SK-N-SH treated with all-trans-retinoic acid at 6 μM for 48 hours (cell line): ENCODE data around the gene RASEF.

Experiments
- ATAC-seq: fragments of 200-7000 bp; cut with Tn5 transposase; 3 replicates; pipeline ENCODE4 v1.9.1; 2020; ENCODE audit warnings: mild to moderate bottlenecking, moderate library complexity
- ARNTL ChIP-seq: fragments of 450-650 bp; formaldehyde crosslinking; IDR thresholded peaks from 2 replicates; pipeline ENCODE4 v1.5.0; 2020; ENCODE audit warnings: low read depth, mild to moderate bottlenecking, moderate library complexity, borderline replicate concordance
- BACH2 ChIP-seq: fragments of 250-450 bp; sonication (Bioruptor Pico); IDR thresholded peaks from 2 replicates; pipeline ENCODE4 v1.9.0; 2021; ENCODE audit warnings: mild to moderate bottlenecking, borderline replicate concordance
- CSDC2 ChIP-seq: fragments of 250-450 bp; sonication (Bioruptor Pico); IDR thresholded peaks from 2 replicates; pipeline ENCODE4 v1.5.0; 2020; ENCODE audit warnings: mild to moderate bottlenecking, moderate library complexity
- GLIS3 ChIP-seq: fragments of 250-450 bp; sonication (Bioruptor Pico); IDR thresholded peaks from 2 replicates; pipeline ENCODE4 v1.5.0; 2020; ENCODE audit warnings: mild to moderate bottlenecking, moderate library complexity
- OSR1 ChIP-seq: fragments of 250-450 bp; sonication (Bioruptor Pico); IDR thresholded peaks from 2 replicates; pipeline ENCODE4 v1.8.0; 2022; ENCODE audit warnings: moderate library complexity, mild to moderate bottlenecking, inconsistent platforms
- PPARA ChIP-seq: fragments of 250-450 bp; sonication (Bioruptor Pico); IDR thresholded peaks from 2 replicates; pipeline ENCODE4 v1.5.0; 2020; ENCODE audit warnings: mild to moderate bottlenecking, borderline replicate concordance
- SNAI2 ChIP-seq: fragments of 250-450 bp; sonication (Bioruptor Pico); IDR thresholded peaks from 2 replicates; pipeline ENCODE4 v1.5.0; 2020; ENCODE audit warnings: mild to moderate bottlenecking, moderate library complexity
- ZFP3 ChIP-seq: fragments of 250-450 bp; sonication (Bioruptor Pico); IDR thresholded peaks from 2 replicates; pipeline ENCODE4 v1.5.0; 2020; ENCODE audit warnings: mild to moderate bottlenecking, moderate library complexity
- ZFP30 ChIP-seq: fragments of 450-650 bp; formaldehyde crosslinking; IDR thresholded peaks from 2 replicates; pipeline ENCODE4 v1.5.0; 2022; ENCODE audit warnings: mild to moderate bottlenecking, moderate library complexity
- ZNF565 ChIP-seq: fragments of 450-650 bp; formaldehyde crosslinking; conservative IDR thresholded peaks from 2 replicates; pipeline ENCODE4 v1.5.0; 2020; ENCODE audit warnings: low read depth, mild to moderate bottlenecking, moderate library complexity
- ZNF70 ChIP-seq: fragments of 450-650 bp; formaldehyde crosslinking; IDR thresholded peaks from 2 replicates; pipeline ENCODE4 v1.5.0; 2020; ENCODE audit warnings: mild to moderate bottlenecking, moderate library complexity
- ZNF8 ChIP-seq: fragments of 450-650 bp; formaldehyde crosslinking; IDR thresholded peaks from 2 replicates; pipeline ENCODE4 v1.5.0; 2020; ENCODE audit warnings: mild to moderate bottlenecking, moderate library complexity
- TF ChIP-seq, protein P1 (sequence below): fragments of 250-450 bp; sonication (Bioruptor Pico); IDR thresholded peaks from 2 replicates; pipeline ENCODE4 v1.5.0; 2020; ENCODE audit warnings: mild to moderate bottlenecking, moderate library complexity
- TF ChIP-seq, protein P2 (sequence below): fragments of 250-450 bp; sonication (Bioruptor Pico); IDR thresholded peaks from 2 replicates; pipeline ENCODE4 v1.8.0; 2021; ENCODE audit warnings: low read depth, mild to moderate bottlenecking, moderate library complexity, borderline replicate concordance
- TF ChIP-seq, protein P3 (sequence below): fragments of 250-450 bp; sonication (Bioruptor Pico); IDR thresholded peaks from 2 replicates; pipeline ENCODE4 v1.8.0; 2020; ENCODE audit warnings: mild to moderate bottlenecking, moderate library complexity, borderline replicate concordance
- TF ChIP-seq, protein P4 (sequence below): fragments of 250-450 bp; sonication (Bioruptor Pico); IDR thresholded peaks from 2 replicates; pipeline ENCODE4 v1.5.1; 2020; ENCODE audit warnings: low read depth, mild to moderate bottlenecking, moderate library complexity
- TF ChIP-seq, protein P5 (sequence below): fragments of 250-450 bp; sonication (Bioruptor Pico); IDR thresholded peaks from 2 replicates; pipeline ENCODE4 v1.5.1; 2021; ENCODE audit warnings: mild to moderate bottlenecking, moderate library complexity

The RASEF gene

DNA sequence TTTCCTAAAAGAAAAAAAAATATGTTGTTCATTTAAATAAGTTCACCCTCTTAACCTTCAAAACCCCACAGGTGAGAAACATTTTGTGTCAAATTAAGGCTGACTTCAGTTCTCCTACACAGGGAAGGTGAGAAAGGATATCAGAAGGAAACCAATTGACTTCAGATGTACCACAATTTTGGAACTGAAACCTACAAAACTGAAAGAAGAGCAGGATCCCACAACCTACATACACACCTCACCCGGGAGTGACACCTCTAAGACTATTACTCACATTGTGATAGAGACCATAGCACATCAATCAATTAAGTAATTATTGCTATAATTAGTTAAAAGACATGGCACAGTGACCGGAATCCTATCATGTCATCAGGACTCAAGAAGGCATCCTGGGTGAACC lies 47.0 kb downstream of the RASEF start:
- no peak for ATAC-seq
- TF ChIP-seq BACH2 (no peak), OSR1 (CRISPR knock-in tag) (no peak), CSDC2 (no peak), ZFP3 (CRISPR knock-in tag) (no peak), ZNF8 (no peak), PPARA (CRISPR knock-in tag) (no peak), ZFP30 (no peak), SNAI2 (no peak), ARNTL (CRISPR knock-in tag) (no peak), GLIS3 (CRISPR knock-in tag) (no peak)
- TF ChIP-seq, protein P1, sequence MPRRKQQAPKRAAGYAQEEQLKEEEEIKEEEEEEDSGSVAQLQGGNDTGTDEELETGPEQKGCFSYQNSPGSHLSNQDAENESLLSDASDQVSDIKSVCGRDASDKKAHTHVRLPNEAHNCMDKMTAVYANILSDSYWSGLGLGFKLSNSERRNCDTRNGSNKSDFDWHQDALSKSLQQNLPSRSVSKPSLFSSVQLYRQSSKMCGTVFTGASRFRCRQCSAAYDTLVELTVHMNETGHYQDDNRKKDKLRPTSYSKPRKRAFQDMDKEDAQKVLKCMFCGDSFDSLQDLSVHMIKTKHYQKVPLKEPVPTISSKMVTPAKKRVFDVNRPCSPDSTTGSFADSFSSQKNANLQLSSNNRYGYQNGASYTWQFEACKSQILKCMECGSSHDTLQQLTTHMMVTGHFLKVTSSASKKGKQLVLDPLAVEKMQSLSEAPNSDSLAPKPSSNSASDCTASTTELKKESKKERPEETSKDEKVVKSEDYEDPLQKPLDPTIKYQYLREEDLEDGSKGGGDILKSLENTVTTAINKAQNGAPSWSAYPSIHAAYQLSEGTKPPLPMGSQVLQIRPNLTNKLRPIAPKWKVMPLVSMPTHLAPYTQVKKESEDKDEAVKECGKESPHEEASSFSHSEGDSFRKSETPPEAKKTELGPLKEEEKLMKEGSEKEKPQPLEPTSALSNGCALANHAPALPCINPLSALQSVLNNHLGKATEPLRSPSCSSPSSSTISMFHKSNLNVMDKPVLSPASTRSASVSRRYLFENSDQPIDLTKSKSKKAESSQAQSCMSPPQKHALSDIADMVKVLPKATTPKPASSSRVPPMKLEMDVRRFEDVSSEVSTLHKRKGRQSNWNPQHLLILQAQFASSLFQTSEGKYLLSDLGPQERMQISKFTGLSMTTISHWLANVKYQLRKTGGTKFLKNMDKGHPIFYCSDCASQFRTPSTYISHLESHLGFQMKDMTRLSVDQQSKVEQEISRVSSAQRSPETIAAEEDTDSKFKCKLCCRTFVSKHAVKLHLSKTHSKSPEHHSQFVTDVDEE (CRISPR knock-in tag) = no peak
- TF ChIP-seq, protein P2, sequence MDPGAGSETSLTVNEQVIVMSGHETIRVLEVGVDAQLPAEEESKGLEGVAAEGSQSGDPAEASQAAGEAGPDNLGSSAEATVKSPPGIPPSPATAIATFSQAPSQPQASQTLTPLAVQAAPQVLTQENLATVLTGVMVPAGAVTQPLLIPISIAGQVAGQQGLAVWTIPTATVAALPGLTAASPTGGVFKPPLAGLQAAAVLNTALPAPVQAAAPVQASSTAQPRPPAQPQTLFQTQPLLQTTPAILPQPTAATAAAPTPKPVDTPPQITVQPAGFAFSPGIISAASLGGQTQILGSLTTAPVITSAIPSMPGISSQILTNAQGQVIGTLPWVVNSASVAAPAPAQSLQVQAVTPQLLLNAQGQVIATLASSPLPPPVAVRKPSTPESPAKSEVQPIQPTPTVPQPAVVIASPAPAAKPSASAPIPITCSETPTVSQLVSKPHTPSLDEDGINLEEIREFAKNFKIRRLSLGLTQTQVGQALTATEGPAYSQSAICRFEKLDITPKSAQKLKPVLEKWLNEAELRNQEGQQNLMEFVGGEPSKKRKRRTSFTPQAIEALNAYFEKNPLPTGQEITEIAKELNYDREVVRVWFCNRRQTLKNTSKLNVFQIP = no peak
- TF ChIP-seq, protein P3, sequence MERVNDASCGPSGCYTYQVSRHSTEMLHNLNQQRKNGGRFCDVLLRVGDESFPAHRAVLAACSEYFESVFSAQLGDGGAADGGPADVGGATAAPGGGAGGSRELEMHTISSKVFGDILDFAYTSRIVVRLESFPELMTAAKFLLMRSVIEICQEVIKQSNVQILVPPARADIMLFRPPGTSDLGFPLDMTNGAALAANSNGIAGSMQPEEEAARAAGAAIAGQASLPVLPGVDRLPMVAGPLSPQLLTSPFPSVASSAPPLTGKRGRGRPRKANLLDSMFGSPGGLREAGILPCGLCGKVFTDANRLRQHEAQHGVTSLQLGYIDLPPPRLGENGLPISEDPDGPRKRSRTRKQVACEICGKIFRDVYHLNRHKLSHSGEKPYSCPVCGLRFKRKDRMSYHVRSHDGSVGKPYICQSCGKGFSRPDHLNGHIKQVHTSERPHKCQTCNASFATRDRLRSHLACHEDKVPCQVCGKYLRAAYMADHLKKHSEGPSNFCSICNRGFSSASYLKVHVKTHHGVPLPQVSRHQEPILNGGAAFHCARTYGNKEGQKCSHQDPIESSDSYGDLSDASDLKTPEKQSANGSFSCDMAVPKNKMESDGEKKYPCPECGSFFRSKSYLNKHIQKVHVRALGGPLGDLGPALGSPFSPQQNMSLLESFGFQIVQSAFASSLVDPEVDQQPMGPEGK (CRISPR knock-in tag) = no peak
- TF ChIP-seq, protein P4, sequence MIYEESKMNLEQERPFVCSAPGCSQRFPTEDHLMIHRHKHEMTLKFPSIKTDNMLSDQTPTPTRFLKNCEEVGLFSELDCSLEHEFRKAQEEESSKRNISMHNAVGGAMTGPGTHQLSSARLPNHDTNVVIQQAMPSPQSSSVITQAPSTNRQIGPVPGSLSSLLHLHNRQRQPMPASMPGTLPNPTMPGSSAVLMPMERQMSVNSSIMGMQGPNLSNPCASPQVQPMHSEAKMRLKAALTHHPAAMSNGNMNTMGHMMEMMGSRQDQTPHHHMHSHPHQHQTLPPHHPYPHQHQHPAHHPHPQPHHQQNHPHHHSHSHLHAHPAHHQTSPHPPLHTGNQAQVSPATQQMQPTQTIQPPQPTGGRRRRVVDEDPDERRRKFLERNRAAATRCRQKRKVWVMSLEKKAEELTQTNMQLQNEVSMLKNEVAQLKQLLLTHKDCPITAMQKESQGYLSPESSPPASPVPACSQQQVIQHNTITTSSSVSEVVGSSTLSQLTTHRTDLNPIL (CRISPR knock-in tag) = no peak
- TF ChIP-seq, all 23 proteins: peak for 0

DNA sequence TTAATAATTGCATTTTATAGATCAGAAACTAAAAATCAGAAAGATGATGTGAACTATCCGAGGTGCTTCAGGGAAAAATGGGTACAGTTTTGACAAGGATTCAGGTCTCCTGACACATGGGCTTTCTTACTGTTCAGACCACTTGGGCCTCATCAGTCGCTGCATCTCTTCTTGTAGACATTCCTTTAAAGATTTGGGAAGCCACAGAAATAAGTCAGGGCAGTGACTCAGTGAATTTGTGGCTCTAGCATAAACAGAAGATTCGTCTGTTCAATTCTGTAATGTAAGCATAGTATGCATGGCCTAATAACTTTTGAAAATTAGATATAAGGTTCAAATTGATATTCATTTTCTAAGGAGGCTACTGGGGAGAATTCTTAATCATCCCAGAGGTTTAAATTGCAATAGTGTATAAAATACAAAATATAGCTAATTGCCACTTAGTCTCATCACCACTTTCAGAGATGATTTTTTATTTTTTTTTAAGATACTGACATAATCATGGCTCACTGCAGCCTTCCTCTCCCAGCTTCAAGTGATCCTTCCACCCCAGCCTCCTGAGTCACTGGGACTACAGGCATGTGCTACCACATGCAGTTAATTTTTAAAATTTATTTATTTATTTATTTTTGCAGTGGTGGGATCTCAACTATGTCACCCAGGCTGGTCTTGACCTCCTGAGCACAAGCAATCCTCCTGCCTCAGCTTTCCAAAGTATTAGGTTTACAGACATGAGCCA lies 48.9 kb downstream of the RASEF start:
- ATAC-seq = no peak
- TF ChIP-seq, protein P5, sequence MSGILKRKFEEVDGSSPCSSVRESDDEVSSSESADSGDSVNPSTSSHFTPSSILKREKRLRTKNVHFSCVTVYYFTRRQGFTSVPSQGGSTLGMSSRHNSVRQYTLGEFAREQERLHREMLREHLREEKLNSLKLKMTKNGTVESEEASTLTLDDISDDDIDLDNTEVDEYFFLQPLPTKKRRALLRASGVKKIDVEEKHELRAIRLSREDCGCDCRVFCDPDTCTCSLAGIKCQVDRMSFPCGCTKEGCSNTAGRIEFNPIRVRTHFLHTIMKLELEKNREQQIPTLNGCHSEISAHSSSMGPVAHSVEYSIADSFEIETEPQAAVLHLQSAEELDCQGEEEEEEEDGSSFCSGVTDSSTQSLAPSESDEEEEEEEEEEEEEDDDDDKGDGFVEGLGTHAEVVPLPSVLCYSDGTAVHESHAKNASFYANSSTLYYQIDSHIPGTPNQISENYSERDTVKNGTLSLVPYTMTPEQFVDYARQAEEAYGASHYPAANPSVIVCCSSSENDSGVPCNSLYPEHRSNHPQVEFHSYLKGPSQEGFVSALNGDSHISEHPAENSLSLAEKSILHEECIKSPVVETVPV (CRISPR knock-in tag) = no peak
- TF ChIP-seq SNAI2 = no peak

DNA sequence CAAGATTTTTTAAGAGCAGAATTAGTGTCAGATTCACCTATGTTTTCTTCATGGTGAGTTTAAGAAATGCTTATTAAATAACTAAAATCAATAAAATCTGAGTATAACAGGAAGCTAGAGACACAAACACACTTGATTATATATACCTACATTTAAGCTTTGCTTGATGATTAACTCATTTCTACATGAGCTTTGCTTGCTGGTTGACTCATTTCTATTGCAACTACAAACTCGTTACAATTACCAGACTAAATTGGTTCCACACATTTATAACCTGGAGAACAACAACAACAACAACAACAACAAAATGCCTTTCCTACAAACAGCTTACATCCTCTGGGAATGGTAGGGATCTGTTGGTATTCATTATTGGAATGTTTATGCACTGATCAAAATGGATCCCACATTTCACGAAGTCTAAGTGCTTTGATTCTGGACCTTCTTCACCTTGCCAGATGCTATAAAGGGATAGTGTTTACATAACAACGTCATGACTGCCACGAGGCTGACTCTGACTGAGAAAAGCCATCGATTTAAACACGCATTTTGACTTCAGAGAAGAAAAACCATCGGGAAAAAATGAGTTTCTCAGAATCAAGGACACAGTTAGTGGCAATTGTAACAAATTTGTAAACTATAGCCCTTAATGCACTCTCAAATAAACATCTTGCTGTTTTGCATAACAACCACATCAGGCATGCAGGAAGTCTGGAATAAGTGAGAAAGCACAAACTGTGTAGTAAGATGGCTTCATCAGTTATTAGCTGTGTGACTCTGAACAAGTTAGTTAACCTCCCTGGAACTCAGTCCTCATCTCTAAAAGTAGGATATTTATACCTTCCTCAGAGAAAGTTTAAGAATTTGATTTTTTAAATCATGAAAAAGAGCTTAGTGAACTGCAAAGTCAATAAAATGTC lies 49.8 kb downstream of the RASEF start:
- no peak for ATAC-seq
- TF ChIP-seq, protein P5 (CRISPR knock-in tag) = no peak
- TF ChIP-seq ZNF70 (CRISPR knock-in tag) (no peak), SNAI2 (no peak), PPARA (CRISPR knock-in tag) (no peak), OSR1 (CRISPR knock-in tag) (no peak), ZNF565 (CRISPR knock-in tag) (no peak), GLIS3 (CRISPR knock-in tag) (no peak)
- TF ChIP-seq, protein P1 (CRISPR knock-in tag) = no peak
- TF ChIP-seq, protein P2 = no peak
